Stimulated activated CD4-positive, alpha-beta T cell treated with anti-CD3 and anti-CD28 coated beads, Interleukin-1b, Interleukin-23, amount 100 ng/mL, for 1 hour (primary cell): ENCODE data around the gene SCRN2.

Experiments used
- DNase-seq, 2 donors: peaks; one replicate each; pipeline ENCODE4 v3.0.0-alpha.2; 2020; ENCODE audit warnings: low read depth in 2 of 2

SCRN2 gene

DNA sequence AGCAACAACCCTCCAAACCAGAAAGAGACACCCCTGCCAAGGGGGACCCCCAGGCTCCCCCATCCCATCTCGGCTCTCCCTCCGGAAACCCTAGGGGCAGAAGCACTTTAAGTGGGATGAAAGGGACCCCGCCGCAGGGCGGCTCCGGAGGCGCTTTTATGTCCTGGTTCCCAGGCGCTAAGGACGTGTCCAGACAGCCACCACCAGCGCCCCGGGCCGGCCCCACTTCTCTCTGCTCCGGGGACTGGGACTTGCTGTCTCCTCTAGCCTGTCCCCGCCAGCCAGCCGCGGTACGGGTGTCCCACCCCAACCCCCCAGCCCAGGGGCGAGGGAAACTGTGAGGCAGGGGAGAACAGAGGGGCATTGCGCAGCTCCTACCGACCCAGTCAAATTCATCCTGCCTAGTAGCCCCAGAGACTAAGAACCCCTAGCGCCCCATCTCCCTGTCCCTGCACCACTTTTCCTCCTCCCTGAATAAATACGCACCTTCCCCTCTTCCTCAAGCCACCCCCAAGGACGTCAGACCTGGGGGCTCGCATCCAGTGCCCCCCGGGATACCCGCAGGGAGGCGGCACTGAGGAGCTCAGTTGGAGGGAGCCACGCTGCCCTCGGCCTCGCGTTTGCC is 5.8 kb upstream of the SCRN2 start:
- no peak for DNase-seq

GRCh38 chr17:47845716-47846075 is 4.6 kb upstream of the SCRN2 start:
- DNase-seq, result no peak

DNA sequence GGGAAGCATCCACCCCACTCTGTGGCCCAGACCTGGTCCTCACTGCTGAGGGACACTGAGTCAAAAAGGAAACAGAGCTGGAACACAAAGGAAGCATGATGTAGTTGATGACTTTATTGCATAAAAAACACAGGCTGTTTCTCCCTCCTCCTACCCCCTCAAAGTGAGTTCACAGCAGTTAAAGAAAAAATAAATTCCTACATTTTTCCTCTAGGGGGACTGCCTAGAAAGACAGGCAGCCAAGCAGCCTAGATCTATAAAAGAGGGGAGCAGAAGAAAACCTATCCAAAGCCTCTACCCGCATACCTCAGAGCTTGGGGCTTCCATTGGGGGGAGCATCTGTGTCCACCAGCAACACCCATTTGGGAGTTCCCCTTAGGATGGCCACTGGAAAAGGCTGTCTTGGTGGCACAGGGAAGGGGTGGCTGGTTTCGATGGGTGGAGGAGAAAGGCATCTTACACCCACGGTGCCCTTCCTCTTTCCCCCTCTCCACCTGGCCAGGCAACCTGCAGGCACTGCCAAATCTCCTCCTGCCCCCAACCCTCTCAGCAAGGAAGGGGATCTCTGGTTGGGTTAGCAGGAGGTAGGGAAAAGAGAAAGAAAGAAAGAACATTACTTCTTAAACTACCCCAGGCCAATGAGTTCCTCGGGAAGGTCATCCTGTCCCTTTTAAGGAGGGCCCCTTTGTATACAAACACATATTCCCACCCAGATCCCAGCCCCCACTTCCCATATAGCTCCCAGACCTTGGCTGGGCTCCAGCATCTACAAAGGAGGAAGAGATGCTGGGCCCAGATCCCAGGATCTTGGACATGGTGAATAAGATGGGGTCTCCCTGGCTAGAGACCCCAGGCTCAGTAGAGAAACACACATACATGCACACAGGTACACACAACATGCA is 4.0 kb upstream of the SCRN2 start:
- DNase-seq, result no peak

DNA sequence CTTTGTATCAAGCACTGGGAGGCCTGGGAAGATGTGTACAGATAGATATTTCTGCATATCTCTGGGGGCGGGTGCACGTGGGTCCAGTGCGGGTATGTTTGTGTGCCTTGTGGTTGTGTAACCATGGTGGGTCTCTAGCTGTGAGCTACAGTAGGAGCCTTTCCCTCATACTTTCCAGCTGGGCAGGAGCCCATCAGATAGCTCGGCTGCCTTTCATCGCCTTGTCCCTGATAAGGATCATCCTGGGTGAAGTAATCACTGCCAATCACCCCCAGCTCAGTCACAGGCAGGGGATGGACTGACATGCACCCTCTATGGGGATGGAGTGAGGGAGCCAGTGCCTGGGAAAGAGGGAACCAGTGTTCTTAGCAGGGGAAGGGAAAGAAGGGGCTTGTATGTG is 3.2 kb upstream of the SCRN2 start:
- no peak for DNase-seq

DNA sequence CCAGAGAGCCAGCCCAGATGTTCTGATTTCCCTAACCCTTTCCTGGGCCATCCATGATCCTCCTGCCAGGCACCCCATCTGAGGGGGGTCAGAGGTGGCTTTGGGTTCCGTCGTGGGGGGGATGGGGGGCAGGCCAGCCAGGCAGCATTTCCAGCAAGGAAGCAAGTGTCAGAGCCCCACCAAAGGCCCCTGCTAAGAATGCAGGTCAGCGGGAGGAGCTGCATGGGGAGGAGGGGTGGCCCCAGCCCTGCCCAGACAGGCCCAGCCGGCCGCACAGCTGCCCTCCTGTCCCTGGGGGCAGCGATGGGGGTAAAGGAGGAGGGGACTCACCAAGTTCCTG is 2.3 kb upstream of the SCRN2 start:
- DNase-seq, result no peak

DNA sequence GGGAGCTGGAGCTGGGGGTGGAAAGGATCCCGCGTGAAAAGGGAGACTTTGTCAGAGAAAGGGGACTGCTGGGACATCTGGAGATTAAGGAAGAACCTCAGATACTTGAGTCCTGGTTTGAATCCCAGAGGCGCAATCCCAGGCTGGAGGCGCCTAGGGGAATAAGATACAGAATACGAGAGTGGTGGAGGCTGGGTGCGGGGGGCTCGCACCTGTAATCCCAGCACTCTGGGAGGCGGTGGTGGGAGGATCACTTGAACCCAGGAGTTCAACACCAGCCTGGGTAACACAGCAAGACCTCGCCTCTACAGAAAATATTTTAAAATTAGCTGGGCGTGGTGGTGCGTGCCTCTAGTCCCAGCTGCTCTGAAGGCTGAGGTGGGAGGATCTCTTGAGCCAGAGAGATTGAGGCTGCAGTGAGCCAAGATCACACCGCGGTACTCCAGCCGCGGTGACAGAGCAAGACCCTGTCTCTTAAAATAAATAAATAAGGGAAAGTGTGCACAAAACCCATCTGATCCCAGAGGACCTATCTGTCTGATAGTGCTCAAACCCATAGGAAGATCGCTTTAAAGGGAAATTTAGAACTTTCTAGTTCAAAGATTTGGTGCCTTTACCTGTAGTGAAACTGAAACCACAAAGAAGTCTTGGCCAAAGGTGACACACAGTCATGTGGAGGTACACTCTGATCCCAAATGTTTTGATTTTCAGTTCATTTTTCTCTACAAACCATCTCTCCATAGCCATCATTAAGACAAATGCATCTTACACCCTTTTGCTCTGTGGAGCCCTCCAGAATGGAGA is 617 bp upstream of the SCRN2 start:
- DNase-seq, result no peak

- DNase-seq, result no peak
Observed at GRCh38 chr17:47840001-47840741, 902 bp downstream of the SCRN2 start.

GRCh38 chr17:47839071-47839470 is 2.0 kb downstream of the SCRN2 start:
- DNase-seq, result no peak

- no peak for DNase-seq
Observed at GRCh38 chr17:47838636-47839035, 2.4 kb downstream of the SCRN2 start.

DNA sequence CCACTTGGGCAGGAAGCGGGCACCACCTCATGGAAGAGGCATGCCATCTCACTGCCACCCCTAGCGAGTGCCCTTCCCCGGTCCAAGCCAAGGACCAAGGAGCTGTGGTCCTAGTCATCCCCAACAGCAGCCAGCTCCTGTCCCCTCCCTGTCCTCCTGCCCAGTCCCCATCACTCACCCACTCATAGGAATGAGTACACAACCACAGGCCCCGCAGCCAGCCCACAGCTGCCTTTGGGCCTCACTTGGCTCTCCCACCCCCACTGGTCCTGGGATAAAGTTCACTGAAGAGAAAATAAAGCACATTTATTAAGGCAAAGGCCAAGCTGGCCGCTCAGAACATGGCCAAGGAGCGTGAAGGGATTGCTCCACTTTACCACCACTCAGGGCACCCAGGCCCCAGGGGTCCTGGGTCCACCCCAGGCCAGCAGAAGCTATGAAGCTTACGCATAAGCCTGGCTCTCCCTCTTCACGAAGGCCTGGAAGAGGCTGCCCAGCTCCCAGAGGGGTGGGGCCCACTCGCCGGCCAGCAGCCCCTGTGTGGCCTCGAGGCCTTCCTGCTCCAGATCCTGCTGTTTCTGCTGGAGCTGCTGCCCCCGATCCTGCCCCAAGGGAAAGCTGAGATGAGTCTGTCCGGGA is 3.6 kb downstream of the SCRN2 start:
- DNase-seq, result no peak

- no peak for DNase-seq
Observed at GRCh38 chr17:47836601-47837000, 4.5 kb downstream of the SCRN2 start.

DNA sequence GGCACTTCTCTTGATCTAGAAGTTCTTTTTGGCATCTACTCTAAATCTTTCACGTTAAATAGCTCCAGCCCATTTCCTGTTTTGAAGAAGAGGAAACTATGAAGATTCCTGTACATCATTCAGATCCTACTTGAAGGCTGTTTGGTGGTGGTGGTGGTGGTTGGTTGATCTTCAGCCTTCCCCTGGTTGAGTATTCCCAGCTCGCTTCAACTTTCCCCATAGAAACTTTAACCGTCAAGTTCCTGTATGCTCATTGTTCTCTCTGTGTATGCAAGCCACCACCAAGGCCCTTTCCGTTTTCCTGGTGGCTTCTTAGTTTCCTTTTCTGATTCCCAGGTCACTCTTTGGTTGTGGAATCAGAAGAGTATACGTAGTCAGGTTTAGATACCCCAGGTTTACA is 6.3 kb downstream of the SCRN2 start:
- DNase-seq, result no peak

DNA sequence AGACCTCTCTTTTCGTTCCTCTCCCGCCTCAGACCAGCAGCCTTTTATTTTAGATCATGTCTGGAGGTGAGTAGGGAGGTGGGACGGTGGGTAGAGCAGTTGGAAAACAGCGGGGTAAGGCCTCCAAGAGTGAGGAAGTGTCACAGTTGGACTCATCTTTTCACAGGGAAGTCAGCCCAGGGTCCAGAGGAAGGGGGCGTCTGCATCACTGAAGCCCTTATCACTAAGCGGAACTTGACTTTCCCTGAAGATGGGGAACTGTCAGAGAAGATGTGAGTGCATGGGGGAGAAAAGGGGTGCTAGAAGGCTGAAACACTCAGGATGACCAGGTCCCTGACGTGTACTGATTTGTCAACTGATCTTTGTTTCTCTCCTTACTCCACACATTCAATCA is 9.1 kb downstream of the SCRN2 start:
- DNase-seq, result no peak

DNA sequence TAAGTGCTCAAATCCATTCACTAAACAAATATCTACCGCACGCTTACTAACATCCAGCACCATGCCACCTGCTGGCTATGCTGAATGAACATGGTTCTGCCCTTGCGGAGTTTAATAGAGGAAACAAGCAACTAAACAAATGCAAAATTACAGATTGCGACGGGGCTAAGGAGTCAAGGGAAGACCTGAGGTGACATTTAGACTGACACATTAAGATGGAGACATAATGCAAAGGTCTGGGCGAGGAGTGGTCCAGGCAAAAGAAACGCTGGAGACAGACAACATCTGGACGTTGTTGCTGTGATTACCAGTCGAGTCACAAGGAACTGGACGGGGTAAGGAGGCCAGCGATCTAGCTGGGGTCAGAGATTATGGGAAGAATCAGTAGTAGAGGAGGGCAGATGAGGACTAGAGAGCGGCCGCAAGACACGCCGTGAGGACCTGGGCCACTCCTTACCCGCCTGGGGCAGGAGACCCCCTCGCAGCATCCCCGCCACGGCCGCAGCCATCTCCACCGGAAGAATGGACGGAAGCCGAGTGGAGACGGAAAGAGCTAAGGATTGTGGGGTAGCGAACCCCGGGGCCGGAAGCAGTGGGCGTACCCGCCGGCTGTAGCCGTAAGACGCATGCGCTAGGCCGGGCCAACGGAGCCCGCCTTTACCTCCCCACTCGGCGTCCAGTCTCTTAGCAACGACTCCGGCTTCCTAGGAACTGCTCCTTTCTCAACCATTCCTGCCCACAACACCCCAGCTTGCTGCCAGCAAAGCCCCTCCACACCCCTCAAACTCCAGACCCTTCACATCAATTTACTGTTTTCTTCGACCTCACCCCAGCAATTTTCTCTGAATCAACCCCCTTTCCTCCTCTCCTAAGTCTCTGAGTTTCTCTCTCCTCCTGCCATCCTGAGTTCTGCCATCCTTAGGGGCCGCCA is 9.8 kb downstream of the SCRN2 start, which contains the start of the genes LRRC46 and MRPL10:
Gene LRRC46 (plus strand): TSS at position 668 of the 931 bp plus-strand sequence. CDS start 320 bp downstream, outside the sequence.
Gene MRPL10 (minus strand): TSS at position 539 of the 931 bp plus-strand sequence. CDS start 30 bp downstream, at position 509.
- DNase-seq, result peak; percentile 74 to 89

GRCh38 chr17:47830396-47831002 is 10.6 kb downstream of the SCRN2 start:
- DNase-seq, result no peak

- DNase-seq, result no peak
Observed at GRCh38 chr17:47829870-47830269, 11.2 kb downstream of the SCRN2 start.

GRCh38 chr17:47823519-47823918 is 17.6 kb downstream of the SCRN2 start:
- DNase-seq, result no peak

GRCh38 chr17:47822785-47823184 is 18.3 kb downstream of the SCRN2 start:
- DNase-seq, result no peak
